Measurements from ENCODE around the gene C6.

The C6 gene

GRCh38 chr5:41118177-41118576 lies 95.2 kb downstream of the C6 start:
- no peak for DNase-seq

- DNase-seq, result no peak
These were observed 98.1 kb downstream of the C6 start for GRCh38 chr5:41115281-41115680.

- no peak for DNase-seq
These were observed 100.6 kb downstream of the C6 start for GRCh38 chr5:41112486-41113455.

GRCh38 chr5:41109186-41109585 lies 104.1 kb downstream of the C6 start:
- DNase-seq, result no peak

GRCh38 chr5:41102341-41102740 lies 111.0 kb downstream of the C6 start:
- no peak for DNase-seq

GRCh38 chr5:41097642-41098041 lies 115.7 kb downstream of the C6 start:
- no peak for DNase-seq

- no peak for DNase-seq
These were observed 117.8 kb downstream of the C6 start for GRCh38 chr5:41095324-41096101.

GRCh38 chr5:41094871-41095270 lies 118.5 kb downstream of the C6 start:
- no peak for DNase-seq

GRCh38 chr5:41093803-41094202 lies 119.5 kb downstream of the C6 start:
- DNase-seq, result no peak

Data from stimulated activated CD4-positive, alpha-beta T cell treated with anti-CD3 and anti-CD28 coated beads, Interleukin-2, amount 100 ng/mL, for 24 hours (primary cell).